Caco-2 (cell line): Measurements from ENCODE around the gene UNC119B. TPM values are rescaled to one million over a fixed set of nuclear protein-coding genes. Genes with fewer than 3 reads are reported as not detected.

Experiments used
- BruUV-seq: library from RNA; stranded (reverse); fragments of 400-500 nt; replicated peaks from 2 replicates; lab custom pipeline; 2021; lab: Mats Ljungman, UMichigan
- CTCF ChIA-PET: fragments of 300-600 bp; sonication (Branson Sonifier 250); formaldehyde crosslinking; loops from one replicate; lab custom pipeline; 2022; ENCODE audit warnings: antibody characterized with exemption; lab: Charles Lee
- POLR2A ChIA-PET: fragments of 300-600 bp; sonication (Branson Sonifier 250); formaldehyde crosslinking; loops from one replicate; lab custom pipeline; 2022; ENCODE audit warnings: antibody characterized with exemption; lab: Charles Lee
- DNase-seq, 2 experiments: peaks; one replicate each; pipeline versions ENCODE4 v3.0.0 to v3.0.0-alpha.2; 2020 to 2022
- H3K27me3 ChIP-seq: replicated peaks from 2 replicates; pipeline ENCODE4 v1.6.0; 2011; ENCODE audit warnings: low read length; ENCODE audit not compliant: control insufficient read depth, insufficient read depth
- H3K36me3 ChIP-seq: 2 replicates; pipeline ENCODE4 v1.5.1; 2011; ENCODE audit warnings: low read length; ENCODE audit not compliant: control insufficient read depth, insufficient read depth
- H3K4me1 ChIP-seq: fragments of 250-450 bp; sonication (Bioruptor Pico); 2 replicates; pipeline ENCODE4 v1.5.1; 2020; ENCODE audit warnings: mild to moderate bottlenecking
- H3K4me3 ChIP-seq: 2 replicates; pipeline ENCODE4 v1.5.1; 2011; ENCODE audit warnings: low read depth, mild to moderate bottlenecking, control low read depth, low read length
- H3K9me3 ChIP-seq: fragments of 250-450 bp; sonication (Bioruptor Pico); 2 replicates; pipeline ENCODE4 v1.5.1; 2020; ENCODE audit warnings: mild to moderate bottlenecking, moderate library complexity
- H3K27ac Mint-ChIP-seq: one replicate; pipeline ENCODE4 v1.8.0; 2022; ENCODE audit warnings: mixed read lengths; ENCODE audit not compliant: unreplicated experiment
- H3K27me3 Mint-ChIP-seq: one replicate; pipeline ENCODE4 v1.8.0; 2022; ENCODE audit warnings: mixed read lengths; ENCODE audit not compliant: insufficient read depth, unreplicated experiment
- H3K36me3 Mint-ChIP-seq: one replicate; pipeline ENCODE4 v1.8.0; 2022; ENCODE audit warnings: mild to moderate bottlenecking, mixed read lengths; ENCODE audit not compliant: insufficient read depth, unreplicated experiment
- H3K4me1 Mint-ChIP-seq: one replicate; pipeline ENCODE4 v1.8.0; 2022; ENCODE audit warnings: low read depth, mixed read lengths; ENCODE audit not compliant: unreplicated experiment
- H3K4me3 Mint-ChIP-seq: one replicate; pipeline ENCODE4 v1.8.0; 2022; ENCODE audit warnings: mild to moderate bottlenecking, moderate library complexity, mixed read lengths; ENCODE audit not compliant: unreplicated experiment
- H3K9me3 Mint-ChIP-seq: one replicate; pipeline ENCODE4 v1.8.0; 2022; ENCODE audit warnings: mixed read lengths; ENCODE audit not compliant: unreplicated experiment
- CTCF ChIP-seq, 2 experiments: fragments of 200-600 bp in 1 of 2; IDR thresholded peaks; 1 replicate in 1 of 2; 2 replicates in 1 of 2; pipeline versions ENCODE4 v1.5.1 to v1.8.0; 2011 to 2022; ENCODE audit warnings: antibody characterized with exemption in 1 of 2, control low read depth in 1 of 2, inconsistent platforms in 1 of 2, low read depth in 1 of 2, low read length in 1 of 2, mild to moderate bottlenecking in 1 of 2, moderate library complexity in 1 of 2; ENCODE audit not compliant: insufficient read depth in 1 of 2, severe bottlenecking in 1 of 2, unreplicated experiment in 1 of 2
- intact Hi-C: fragments of 100-400 bp; cut with micrococcal nuclease; formaldehyde crosslinking; loops from one replicate; pipeline ENCODE4 v1.10.0; 2022; ENCODE audit not compliant: unreplicated experiment
- total RNA-seq: library from RNA; stranded (reverse); gene quantifications from 2 replicates; pipeline ENCODE4 v1.2.3, GENCODE V29; 2022

UNC119B gene
- total RNA-seq, 1 experiment from 2014 or later, result 44.4 TPM

GRCh38 chr12:120763250-120763649 is 53.0 kb downstream of the UNC119B start:
- Mint-ChIP-seq H3K27me3 (no peaks in the 10 kb centered on the region), H3K27ac (no peak overlapping the region), H3K4me1 (peaks cover under 1% of the 10 kb centered on the region), H3K9me3 (no peaks in the 10 kb centered on the region), H3K36me3 (peaks cover 65% of the 10 kb centered on the region), H3K4me3 (no peak overlapping the region)
- TF ChIP-seq CTCF (IDR thresholded peaks at IDR 0.05; ENCODE audit: insufficient read depth in 1 of 2, low read depth in 1 of 2, low read length in 1 of 2, severe bottlenecking in 1 of 2, unreplicated experiment in 1 of 2), result no peak
- no TSS peak for BruUV-seq
- CTCF ChIA-PET, result no interaction called here
- Histone ChIP-seq H3K4me1 (peaks cover 15% of the 10 kb centered on the region; the same call in 1 of the 2 replicates), H3K9me3 (no peaks in the 10 kb centered on the region), H3K27me3 (no peaks in the 10 kb centered on the region), H3K36me3 (peaks cover 4% of the 10 kb centered on the region), H3K4me3 (no peak overlapping the region)
- intact Hi-C loops, result no loop called here
- no peak for DNase-seq
- POLR2A ChIA-PET, result no interaction called here

GRCh38 chr12:120764816-120765215 is 54.6 kb downstream of the UNC119B start:
- Mint-ChIP-seq H3K27me3 (no peaks in the 10 kb centered on the region), H3K9me3 (no peaks in the 10 kb centered on the region), H3K36me3 (peaks cover 67% of the 10 kb centered on the region), H3K4me1 (peaks cover 6% of the 10 kb centered on the region), H3K27ac (no peak overlapping the region), H3K4me3 (no peak overlapping the region)
- POLR2A ChIA-PET, result no interaction called here
- intact Hi-C loops, result no loop called here
- DNase-seq, result no peak
- peaks cover 6% of the 10 kb centered on the region for H3K36me3 ChIP-seq
- peaks cover 21% of the 10 kb centered on the region; the same call in 1 of the 2 replicates for H3K4me1 ChIP-seq
- no peaks in the 10 kb centered on the region for H3K27me3 ChIP-seq
- no peaks in the 10 kb centered on the region for H3K9me3 ChIP-seq
- no peak overlapping the region for H3K4me3 ChIP-seq
- CTCF ChIA-PET, result no interaction called here
- no TSS peak for BruUV-seq
- TF ChIP-seq CTCF (IDR thresholded peaks at IDR 0.05; ENCODE audit: insufficient read depth in 1 of 2, low read depth in 1 of 2, low read length in 1 of 2, severe bottlenecking in 1 of 2, unreplicated experiment in 1 of 2), result no peak

GRCh38 chr12:120766566-120766965 is 56.3 kb downstream of the UNC119B start:
- intact Hi-C loops, result no loop called here
- Mint-ChIP-seq H3K27me3 (no peaks in the 10 kb centered on the region), H3K4me3 (no peak overlapping the region), H3K9me3 (no peaks in the 10 kb centered on the region), H3K27ac (peak overlapping the region; percentile 22), H3K36me3 (peaks cover 69% of the 10 kb centered on the region), H3K4me1 (peaks cover 6% of the 10 kb centered on the region)
- DNase-seq, result no peak
- Histone ChIP-seq H3K9me3 (no peaks in the 10 kb centered on the region), H3K27me3 (no peaks in the 10 kb centered on the region), H3K4me1 (peaks cover 21% of the 10 kb centered on the region; the same call in 1 of the 2 replicates), H3K4me3 (no peak overlapping the region), H3K36me3 (peaks cover 6% of the 10 kb centered on the region)
- ChIA-PET CTCF (interaction anchor here (0.6 to 1.3 kb wide), 2 partner anchors 9 to 237 kb away, joined by 3 to 4 read pairs; no protein-coding TSS in a partner anchor), POLR2A (no interaction called here)
- BruUV-seq, result no TSS peak
- TF ChIP-seq CTCF (IDR thresholded peaks at IDR 0.05; ENCODE audit: insufficient read depth in 1 of 2, low read depth in 1 of 2, low read length in 1 of 2, severe bottlenecking in 1 of 2, unreplicated experiment in 1 of 2), result no peak
